SK-N-SH (cell line): Measurements from ENCODE around the gene TBL3. TPM values are rescaled to one million over a fixed set of nuclear protein-coding genes. Genes with fewer than 3 reads are reported as not detected.
A peak's percentile ranks its signal among the peaks of the same experiment; 100 is the strongest.

Experiments used
- CTCF ChIA-PET: fragments of 300-600, 350-600 bp; formaldehyde crosslinking; extraction: SDS; loops from one replicate; lab custom pipeline; 2021; lab: Yijun Ruan, JAX
- POLR2A ChIA-PET: fragments of 350-600 bp; sonication (Branson Sonifier 250); formaldehyde crosslinking; extraction: SDS; loops from one replicate; lab custom pipeline; 2020; ENCODE audit warnings: antibody characterized with exemption, inconsistent platforms; lab: Yijun Ruan, JAX
- DNase-seq: peaks from one replicate; pipeline ENCODE4 v3.0.0; 2012
- H2AFZ ChIP-seq: fragments of 200-600 bp; sonication (generic); 2 replicates; pipeline ENCODE4 v1.8.1; 2016; ENCODE audit warnings: antibody characterized with exemption, mild to moderate bottlenecking, low read depth
- H3F3A ChIP-seq: fragments of 200-600 bp; sonication (generic); replicated peaks from 2 replicates; pipeline ENCODE3; 2016; ENCODE audit warnings: antibody characterized with exemption, mild to moderate bottlenecking; ENCODE audit not compliant: insufficient read depth
- H3K27ac ChIP-seq, 2 experiments: fragments of 200-500 bp in 1 of 2; fragments of 200-600 bp in 1 of 2; sonication (Bioruptor generic) in 1 of 2; sonication (generic), shearing (Covaris generic) in 1 of 2; 2 replicates each; pipeline versions ENCODE4 v1.5.1 to v1.6.1; 2014 to 2016; ENCODE audit warnings: low read depth in 2 of 2, inconsistent platforms in 1 of 2, low read length in 1 of 2, mild to moderate bottlenecking in 1 of 2, mixed read lengths in 1 of 2
- H3K27me3 ChIP-seq: fragments of 200-600 bp; sonication (generic), shearing (Covaris generic); 2 replicates; pipeline ENCODE4 v1.6.1; 2016; ENCODE audit warnings: mixed run types; ENCODE audit not compliant: insufficient read depth
- H3K36me3 ChIP-seq, 2 experiments: fragments of 200-500 bp in 1 of 2; fragments of 200-600 bp in 1 of 2; sonication (Bioruptor generic) in 1 of 2; sonication (generic) in 1 of 2; replicated peaks in 1 of 2; 2 replicates each; pipeline versions ENCODE3 to v1.5.1; 2014 to 2016; ENCODE audit warnings: low read length in 1 of 2, mild to moderate bottlenecking in 1 of 2; ENCODE audit not compliant: insufficient read depth in 2 of 2, control insufficient read depth in 1 of 2
- H3K4me1 ChIP-seq, 2 experiments: fragments of 200-500 bp in 1 of 2; fragments of 200-600 bp in 1 of 2; sonication (Bioruptor generic) in 1 of 2; sonication (generic), shearing (Covaris generic) in 1 of 2; 2 replicates each; pipeline versions ENCODE4 v1.5.1 to v1.6.1; 2014 to 2016; ENCODE audit warnings: low read depth in 1 of 2, low read length in 1 of 2, mixed run types in 1 of 2; ENCODE audit not compliant: insufficient read depth in 2 of 2, control insufficient read depth in 1 of 2
- H3K4me2 ChIP-seq: fragments of 200-600 bp; sonication (generic), shearing (Covaris generic); 2 replicates; pipeline ENCODE4 v1.6.1; 2017; ENCODE audit warnings: mixed run types
- H3K4me3 ChIP-seq, 2 experiments: fragments of 200-500 bp in 1 of 2; fragments of 200-600 bp in 1 of 2; sonication (Bioruptor generic) in 1 of 2; sonication (generic), shearing (Covaris generic) in 1 of 2; 2 replicates each; pipeline versions ENCODE4 v1.5.1 to v1.8.1; 2014 to 2016; ENCODE audit warnings: low read depth in 2 of 2, inconsistent platforms in 1 of 2, low read length in 1 of 2, mild to moderate bottlenecking in 1 of 2, mixed read lengths in 1 of 2, moderate library complexity in 1 of 2
- H3K79me2 ChIP-seq: fragments of 200-600 bp; sonication (generic); 2 replicates; pipeline ENCODE4 v1.8.1; 2017; ENCODE audit warnings: mild to moderate bottlenecking; ENCODE audit not compliant: insufficient read depth
- H3K9ac ChIP-seq: fragments of 200-600 bp; sonication (generic); 2 replicates; pipeline ENCODE4 v1.6.1; 2017; ENCODE audit warnings: mixed run types
- H3K9me2 ChIP-seq: fragments of 200-600 bp; sonication (generic); 2 replicates; pipeline ENCODE4 v1.6.1; 2017; ENCODE audit warnings: mixed run types
- H3K9me3 ChIP-seq: fragments of 200-600 bp; sonication (generic); 2 replicates; pipeline ENCODE4 v1.6.1; 2017; ENCODE audit warnings: mixed run types, mild to moderate bottlenecking, moderate library complexity
- H4K20me1 ChIP-seq: fragments of 200-600 bp; sonication (generic); 2 replicates; pipeline ENCODE4 v1.6.1; 2017; ENCODE audit warnings: mild to moderate bottlenecking, mixed run types; ENCODE audit not compliant: insufficient read depth
- EZH2phosphoT487 ChIP-seq: fragments of 200-600 bp; sonication (generic); IDR thresholded peaks from 2 replicates; pipeline ENCODE4 v1.6.1; 2017; ENCODE audit warnings: low read depth, mixed run types, mild to moderate bottlenecking, antibody characterized with exemption, moderate library complexity, borderline replicate concordance
- FOXJ3 ChIP-seq: sonication (generic); formaldehyde crosslinking; IDR thresholded peaks from 2 replicates; pipeline ENCODE4 v1.5.1; 2020; ENCODE audit warnings: mild to moderate bottlenecking, missing genetic modification reagents
- FOXM1 ChIP-seq: IDR thresholded peaks from 2 replicates; pipeline ENCODE4 v1.4.0; 2012; ENCODE audit warnings: low read depth, mild to moderate bottlenecking
- MEF2A ChIP-seq: IDR thresholded peaks from 2 replicates; pipeline ENCODE4 v1.4.0; 2012; ENCODE audit warnings: low read depth, borderline replicate concordance
- MXI1 ChIP-seq: IDR thresholded peaks from 2 replicates; pipeline ENCODE4 v1.6.1; 2012; ENCODE audit warnings: mild to moderate bottlenecking, low read depth, low read length, improper control_type of control experiment
- NRF1 ChIP-seq: IDR thresholded peaks from 2 replicates; pipeline ENCODE4 v1.6.1; 2012; ENCODE audit warnings: low read depth, mild to moderate bottlenecking, low read length
- PBX3 ChIP-seq: IDR thresholded peaks from 2 replicates; pipeline ENCODE4; 2012
- RAD21 ChIP-seq: IDR thresholded peaks from 2 replicates; pipeline ENCODE4 v1.6.1; 2012; ENCODE audit warnings: mild to moderate bottlenecking, low read length
- RXRA ChIP-seq: IDR thresholded peaks from 2 replicates; pipeline ENCODE4 v1.4.0; 2012; ENCODE audit warnings: low read depth, mild to moderate bottlenecking, borderline replicate concordance
- SMC3 ChIP-seq: IDR thresholded peaks from 2 replicates; pipeline ENCODE4 v1.6.1; 2012; ENCODE audit warnings: low read depth, low read length, improper control_type of control experiment
- TCF12 ChIP-seq: IDR thresholded peaks from 2 replicates; pipeline ENCODE4 v1.4.0; 2012
- WGBS: methylation state at CpG from one replicate; pipeline ENCODE4 v1.1.6; 2017; ENCODE audit warnings: low lambda C conversion rate; 5-methylcytosine and 5-hydroxymethylcytosine counted together
- polyA plus RNA-seq, 3 experiments: library from polyadenylated mRNA; depleted of rRNA; stranded (reverse); fragments of >200 nt; gene quantifications; 2 replicates each; pipeline ENCODE4 v1.2.3, GENCODE V29; 2012
- TF ChIP-seq, protein P1 (sequence below): IDR thresholded peaks from 2 replicates; pipeline ENCODE4 v1.4.0; 2012; ENCODE audit warnings: low read depth, borderline replicate concordance
- TF ChIP-seq, protein P2 (sequence below): IDR thresholded peaks from 2 replicates; pipeline ENCODE4 v1.6.1; 2012; ENCODE audit warnings: mild to moderate bottlenecking, low read depth, low read length, moderate library complexity

The TBL3 gene
- polyA plus RNA-seq, 1 of the 3 experiments (the other 2 are of a cell fraction) = 37.1 TPM

GRCh38 chr16:1972490-1972877 lies 631 bp downstream of the TBL3 start:
- Histone ChIP-seq H3K4me2 (peak overlapping the region; percentile 87), H4K20me1 (no peaks in the 10 kb centered on the region), H3K36me3 (peaks cover 7 to 35% of the 10 kb centered on the region in 2 experiments), H3K9ac (peak overlapping the region; percentile 93), H3F3A (peaks cover 4% of the 10 kb centered on the region), H3K9me3 (no peaks in the 10 kb centered on the region), H3K79me2 (peaks cover 29% of the 10 kb centered on the region), H3K27ac (peak overlapping the region in 1 of 2 experiments; percentile 93; a peak in 2 of 4 replicates), H3K9me2 (no peaks in the 10 kb centered on the region), H3K4me3 (peak overlapping the region; percentile 75 to 88), H3K4me1 (peaks cover 0 to 9% of the 10 kb centered on the region in 2 experiments; a peak in 1 of 4 replicates), H3K27me3 (no peaks in the 10 kb centered on the region), H2AFZ (no peak overlapping the region)
- WGBS = 1% methylated on average over 16 of the region's 22 CpGs
- POLR2A ChIA-PET = interaction anchor here (1.0 to 1.3 kb wide), 3 partner anchors 12 to 200 kb away, joined by 4 to 8 read pairs (median 5); partner anchors contain the start of genes EME2, GFER and MRPS34
- DNase-seq = peak; percentile 58
- TF ChIP-seq RXRA = no peak
- no peak for TF ChIP-seq RAD21
- no peak for TF ChIP-seq FOXJ3 (CRISPR knock-in tag)
- TF ChIP-seq TCF12 = no peak
- no peak for TF ChIP-seq FOXM1
- no peak for TF ChIP-seq MEF2A
- no peak for TF ChIP-seq PBX3
- TF ChIP-seq, protein P1, sequence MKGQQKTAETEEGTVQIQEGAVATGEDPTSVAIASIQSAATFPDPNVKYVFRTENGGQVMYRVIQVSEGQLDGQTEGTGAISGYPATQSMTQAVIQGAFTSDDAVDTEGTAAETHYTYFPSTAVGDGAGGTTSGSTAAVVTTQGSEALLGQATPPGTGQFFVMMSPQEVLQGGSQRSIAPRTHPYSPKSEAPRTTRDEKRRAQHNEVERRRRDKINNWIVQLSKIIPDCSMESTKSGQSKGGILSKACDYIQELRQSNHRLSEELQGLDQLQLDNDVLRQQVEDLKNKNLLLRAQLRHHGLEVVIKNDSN = no peak
- TF ChIP-seq, protein P2, sequence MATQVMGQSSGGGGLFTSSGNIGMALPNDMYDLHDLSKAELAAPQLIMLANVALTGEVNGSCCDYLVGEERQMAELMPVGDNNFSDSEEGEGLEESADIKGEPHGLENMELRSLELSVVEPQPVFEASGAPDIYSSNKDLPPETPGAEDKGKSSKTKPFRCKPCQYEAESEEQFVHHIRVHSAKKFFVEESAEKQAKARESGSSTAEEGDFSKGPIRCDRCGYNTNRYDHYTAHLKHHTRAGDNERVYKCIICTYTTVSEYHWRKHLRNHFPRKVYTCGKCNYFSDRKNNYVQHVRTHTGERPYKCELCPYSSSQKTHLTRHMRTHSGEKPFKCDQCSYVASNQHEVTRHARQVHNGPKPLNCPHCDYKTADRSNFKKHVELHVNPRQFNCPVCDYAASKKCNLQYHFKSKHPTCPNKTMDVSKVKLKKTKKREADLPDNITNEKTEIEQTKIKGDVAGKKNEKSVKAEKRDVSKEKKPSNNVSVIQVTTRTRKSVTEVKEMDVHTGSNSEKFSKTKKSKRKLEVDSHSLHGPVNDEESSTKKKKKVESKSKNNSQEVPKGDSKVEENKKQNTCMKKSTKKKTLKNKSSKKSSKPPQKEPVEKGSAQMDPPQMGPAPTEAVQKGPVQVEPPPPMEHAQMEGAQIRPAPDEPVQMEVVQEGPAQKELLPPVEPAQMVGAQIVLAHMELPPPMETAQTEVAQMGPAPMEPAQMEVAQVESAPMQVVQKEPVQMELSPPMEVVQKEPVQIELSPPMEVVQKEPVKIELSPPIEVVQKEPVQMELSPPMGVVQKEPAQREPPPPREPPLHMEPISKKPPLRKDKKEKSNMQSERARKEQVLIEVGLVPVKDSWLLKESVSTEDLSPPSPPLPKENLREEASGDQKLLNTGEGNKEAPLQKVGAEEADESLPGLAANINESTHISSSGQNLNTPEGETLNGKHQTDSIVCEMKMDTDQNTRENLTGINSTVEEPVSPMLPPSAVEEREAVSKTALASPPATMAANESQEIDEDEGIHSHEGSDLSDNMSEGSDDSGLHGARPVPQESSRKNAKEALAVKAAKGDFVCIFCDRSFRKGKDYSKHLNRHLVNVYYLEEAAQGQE = no peak
- TF ChIP-seq SMC3 = no peak
- no peak for TF ChIP-seq EZH2phosphoT487
- TF ChIP-seq MXI1 = no peak
- TF ChIP-seq NRF1 = no peak
- CTCF ChIA-PET = interaction anchor here (1.2 to 3.7 kb wide), 4 partner anchors 11 to 181 kb away, joined by 3 to 19 read pairs (median 9); partner anchors contain the start of gene GFER
